KMS-11 (cell line): ENCODE data around the gene MEIOSIN.

Experiments
- H2AFZ ChIP-seq: fragments of 200-600 bp; sonication (generic); 2 replicates; pipeline ENCODE4 v1.6.1; 2016; ENCODE audit warnings: antibody characterized with exemption, mixed run types, low read depth
- H3K27ac ChIP-seq: fragments of 200-600 bp; sonication (generic); 2 replicates; pipeline ENCODE4 v1.6.1; 2016; ENCODE audit warnings: mild to moderate bottlenecking, mixed run types
- H3K27me3 ChIP-seq: fragments of 200-600 bp; sonication (generic); 2 replicates; pipeline ENCODE4 v1.6.1; 2017; ENCODE audit warnings: mild to moderate bottlenecking, low read depth, mixed run types, moderate library complexity; ENCODE audit not compliant: insufficient read depth
- H3K36me3 ChIP-seq: fragments of 200-600 bp; sonication (generic); 2 replicates; pipeline ENCODE4 v1.6.1; 2017; ENCODE audit warnings: mild to moderate bottlenecking, mixed run types; ENCODE audit not compliant: insufficient read depth
- H3K4me1 ChIP-seq: fragments of 200-600 bp; sonication (generic); 2 replicates; pipeline ENCODE4 v1.6.1; 2016; ENCODE audit warnings: mild to moderate bottlenecking, low read depth, mixed run types; ENCODE audit not compliant: poor library complexity, severe bottlenecking
- H3K4me2 ChIP-seq: fragments of 200-600 bp; sonication (generic); 2 replicates; pipeline ENCODE4 v1.7.0; 2016; ENCODE audit warnings: mild to moderate bottlenecking, mixed run types
- H3K4me3 ChIP-seq: fragments of 200-600 bp; sonication (generic); IDR thresholded peaks from 2 replicates; pipeline ENCODE4 v1.6.1; 2017; ENCODE audit warnings: low read depth, low read length, mixed read lengths; ENCODE audit not compliant: insufficient read depth
- H3K79me2 ChIP-seq: fragments of 200-600 bp; sonication (generic); 2 replicates; pipeline ENCODE4 v1.6.1; 2016; ENCODE audit warnings: low read depth, mixed run types; ENCODE audit not compliant: insufficient read depth
- H3K9ac ChIP-seq: fragments of 200-600 bp; sonication (generic); 2 replicates; pipeline ENCODE4 v1.6.1; 2016; ENCODE audit warnings: mild to moderate bottlenecking, mixed run types
- H4K20me1 ChIP-seq: fragments of 200-600 bp; sonication (generic); 2 replicates; pipeline ENCODE4 v1.6.1; 2016; ENCODE audit warnings: mild to moderate bottlenecking, mixed run types; ENCODE audit not compliant: insufficient read depth
- CTCF ChIP-seq: fragments of 200-600 bp; sonication (generic); conservative IDR thresholded peaks from 2 replicates; pipeline ENCODE4 v1.6.1; 2017; ENCODE audit warnings: low read depth, mild to moderate bottlenecking, antibody characterized with exemption, low read length, moderate library complexity, mixed read lengths

MEIOSIN gene

GRCh38 chr19:45786533-45786894 is 53.3 kb downstream of the MEIOSIN start:
- Histone ChIP-seq H3K36me3 (peaks cover 7% of the 10 kb centered on the region; the same call in 1 of the 2 replicates), H3K9ac (no peak overlapping the region), H3K27ac (no peak overlapping the region), H3K79me2 (peaks cover 11% of the 10 kb centered on the region), H3K4me3 (no peak overlapping the region), H3K27me3 (no peaks in the 10 kb centered on the region), H2AFZ (no peak overlapping the region), H3K4me1 (peaks cover 12% of the 10 kb centered on the region), H3K4me2 (no peak overlapping the region), H4K20me1 (no peaks in the 10 kb centered on the region)
- TF ChIP-seq CTCF = no peak

- no peaks in the 10 kb centered on the region for H4K20me1 ChIP-seq
- peaks cover 7% of the 10 kb centered on the region; the same call in 1 of the 2 replicates for H3K36me3 ChIP-seq
- peaks cover 20% of the 10 kb centered on the region for H3K4me1 ChIP-seq
- H2AFZ ChIP-seq = no peak overlapping the region
- no peak overlapping the region for H3K9ac ChIP-seq
- H3K27ac ChIP-seq = no peak overlapping the region
- TF ChIP-seq CTCF = no peak
- H3K4me3 ChIP-seq = no peak overlapping the region
- H3K4me2 ChIP-seq = no peak overlapping the region
- H3K79me2 ChIP-seq = peaks cover 18% of the 10 kb centered on the region
- H3K27me3 ChIP-seq = no peaks in the 10 kb centered on the region
Measured at GRCh38 chr19:45789035-45789786, 56.0 kb downstream of the MEIOSIN start.

- peak overlapping the region; percentile 85 for H3K4me2 ChIP-seq
- no peak overlapping the region for H3K9ac ChIP-seq
- 0 out of 2 replicates have a peak, but pooled peaks cover 3% of the 10 kb centered on the region for H3K27me3 ChIP-seq
- peaks cover 7% of the 10 kb centered on the region; the same call in 1 of the 2 replicates for H3K36me3 ChIP-seq
- H3K27ac ChIP-seq = no peak overlapping the region
- peaks cover 18% of the 10 kb centered on the region for H3K79me2 ChIP-seq
- H3K4me1 ChIP-seq = peaks cover 20% of the 10 kb centered on the region
- H2AFZ ChIP-seq = no peak overlapping the region
- no peaks in the 10 kb centered on the region for H4K20me1 ChIP-seq
- H3K4me3 ChIP-seq = no peak overlapping the region
- no peak for TF ChIP-seq CTCF
Measured at GRCh38 chr19:45790942-45791341, 57.7 kb downstream of the MEIOSIN start.

GRCh38 chr19:45791744-45792469 is 58.7 kb downstream of the MEIOSIN start:
- Histone ChIP-seq H3K4me1 (peaks cover 20% of the 10 kb centered on the region), H3K27me3 (0 out of 2 replicates have a peak, but pooled peaks cover 3% of the 10 kb centered on the region), H3K9ac (peak overlapping the region; percentile 75; the same call in 1 of the 2 replicates), H3K79me2 (peaks cover 18% of the 10 kb centered on the region), H3K4me2 (peak overlapping the region; percentile 85), H2AFZ (peak overlapping the region; percentile 39), H3K27ac (peak overlapping the region; percentile 34; the same call in 1 of the 2 replicates), H3K36me3 (peaks cover 7% of the 10 kb centered on the region; the same call in 1 of the 2 replicates), H4K20me1 (no peaks in the 10 kb centered on the region), H3K4me3 (no peak overlapping the region)
- TF ChIP-seq CTCF = no peak
